Measurements from ENCODE around the gene TUBD1. TPM values are rescaled to one million over a fixed set of nuclear protein-coding genes. Genes with fewer than 3 reads are reported as not detected.

TUBD1 gene
- 19.7 and 20.0 TPM in 2 replicates for total RNA-seq
- 18.8 TPM for total RNA-seq (2013)
- polyA plus RNA-seq, result 4.8 and 5.7 TPM in 2 replicates
- 6.3 and 7.7 TPM in 2 replicates for polyA minus RNA-seq

- H3K4me2 ChIP-seq (replicated peaks; ENCODE audit: low read depth, low read length, poor library complexity, severe bottlenecking), result peak within 1 kb of the TSS; percentile 81
- H4K20me1 ChIP-seq (ENCODE audit: control insufficient read depth, insufficient read depth, low read length, poor library complexity, severe bottlenecking), result peaks cover 14% of the 10 kb centered on the region
- H3K4me3 ChIP-seq (ENCODE audit: control extremely low read depth in 1 of 5, extremely low read depth in 1 of 5, insufficient read depth in 1 of 5, low read depth in 2 of 5, low read length in 4 of 5), result peak within 1 kb of the TSS; percentile 74 to 96 (median 82)
- ATAC-seq (ENCODE audit: low read depth) (peak; percentile 89), DNase-seq (peak; percentile 100)
- TF ChIP-seq EZH2 (IDR thresholded peaks at IDR 0.05; ENCODE audit: borderline replicate concordance, insufficient read depth, low read depth, low read length, poor library complexity, severe bottlenecking), result no peak
- no peak for TF ChIP-seq CTCF (IDR thresholded peaks at IDR 0.05)
- H3K9me3 ChIP-seq (ENCODE audit: control extremely low read depth in 1 of 3, control insufficient read depth in 2 of 3, insufficient read depth in 1 of 3, low read length in 2 of 3), result no peaks in the 10 kb centered on the region
- no peaks in the 10 kb centered on the region for H3K9me3 Mint-ChIP-seq (ENCODE audit: insufficient read depth)
- H3K79me2 ChIP-seq (ENCODE audit: control insufficient read depth, insufficient read depth, low read length), result peaks cover 85% of the 10 kb centered on the region
- ChIA-PET POLR2A (interaction anchor here (1.0 to 1.2 kb wide), 3 partner anchors 45 to 185 kb away, joined by 3 to 8 read pairs (median 5); partner anchors contain the start of genes PTRH2 and VMP1), CTCF (interaction anchor here (0.7 to 3.7 kb wide), 6 partner anchors 9 to 186 kb away, joined by 3 to 18 read pairs (median 3); partner anchors contain the start of genes PTRH2 and VMP1)
- peak within 1 kb of the TSS; percentile 95 for H2AFZ ChIP-seq (ENCODE audit: insufficient read depth, low read depth, low read length, poor library complexity, severe bottlenecking)
- H3K27me3 Mint-ChIP-seq, result no peaks in the 10 kb centered on the region
- H3K27me3 ChIP-seq (replicated peaks in 1 of 4; ENCODE audit: control extremely low read depth in 1 of 4, control insufficient read depth in 3 of 4, insufficient read depth in 4 of 4, low read length in 3 of 4), result no peaks in the 10 kb centered on the region
- H3K9ac ChIP-seq (ENCODE audit: low read length), result peak within 1 kb of the TSS; percentile 87
- H3K27ac ChIP-seq (ENCODE audit: low read length in 2 of 2), result peak within 1 kb of the TSS; percentile 94 to 95
- H3K36me3 ChIP-seq (replicated peaks in 1 of 2; ENCODE audit: control extremely low read depth in 1 of 2, control insufficient read depth in 1 of 2, extremely low read depth in 1 of 2, insufficient read depth in 2 of 2, low read length in 1 of 2), result peaks cover 5 to 11% of the 10 kb centered on the region in 2 experiments
- peak within 1 kb of the TSS; percentile 99 for H3K27ac Mint-ChIP-seq
- H3K4me1 ChIP-seq (ENCODE audit: control insufficient read depth in 2 of 2, insufficient read depth in 2 of 2, low read length in 2 of 2), result peaks cover 19 to 23% of the 10 kb centered on the region in 2 donors
- peak within 1 kb of the TSS; percentile 98 for H3K4me3 Mint-ChIP-seq
- 1% methylated on average over 59 of the region's 61 CpGs for WGBS (ENCODE audit: insufficient coverage)
- intact Hi-C loops (cut with micrococcal nuclease), result loop anchor here (1.0 to 5.0 kb wide), 7 partner anchors 40 to 499 kb away; partner anchors contain the start of genes CLTC, PTRH2, RNFT1 and USP32
- peaks cover 52% of the 10 kb centered on the region for H3K4me1 Mint-ChIP-seq
Observed at GRCh38 chr17:59892924-59893675, at the start of gene TUBD1, which contains the start of gene RPS6KB1. TUBD1 (minus strand) TSS chr17:59892943; CDS start chr17:59891002, 1,941 bp downstream. RPS6KB1 (plus strand) TSS chr17:59893121; CDS start chr17:59893185, 64 bp downstream.

- no peak overlapping the region for H3K9ac ChIP-seq (ENCODE audit: low read length)
- no CpG with 5 or more reads among the region's 1 CpG for WGBS (ENCODE audit: insufficient coverage)
- DNase-seq (no peak), ATAC-seq (ENCODE audit: low read depth) (no peak)
- peaks cover 2 to 44% of the 10 kb centered on the region in 2 experiments for H3K36me3 ChIP-seq (replicated peaks in 1 of 2; ENCODE audit: control extremely low read depth in 1 of 2, control insufficient read depth in 1 of 2, extremely low read depth in 1 of 2, insufficient read depth in 2 of 2, low read length in 1 of 2)
- POLR2A ChIA-PET, result no interaction called here
- intact Hi-C loops (cut with micrococcal nuclease), result no loop called here
- H3K9me3 ChIP-seq (ENCODE audit: control extremely low read depth in 1 of 3, control insufficient read depth in 2 of 3, insufficient read depth in 1 of 3, low read length in 2 of 3), result no peaks in the 10 kb centered on the region
- no peak overlapping the region for H3K4me3 ChIP-seq (ENCODE audit: control extremely low read depth in 1 of 5, extremely low read depth in 1 of 5, insufficient read depth in 1 of 5, low read depth in 2 of 5, low read length in 4 of 5)
- H3K9me3 Mint-ChIP-seq (ENCODE audit: insufficient read depth), result no peaks in the 10 kb centered on the region
- H3K4me2 ChIP-seq (replicated peaks; ENCODE audit: low read depth, low read length, poor library complexity, severe bottlenecking), result no peak overlapping the region
- CTCF ChIA-PET, result interaction anchor here (1.5 kb wide), 1 partner anchor 27 kb away, joined by 5 read pairs; no protein-coding TSS in a partner anchor
- H3K79me2 ChIP-seq (ENCODE audit: control insufficient read depth, insufficient read depth, low read length), result no peaks in the 10 kb centered on the region
- no peaks in the 10 kb centered on the region for H3K27me3 ChIP-seq (replicated peaks in 1 of 4; ENCODE audit: control extremely low read depth in 1 of 4, control insufficient read depth in 3 of 4, insufficient read depth in 4 of 4, low read length in 3 of 4)
- H3K4me1 Mint-ChIP-seq, result no peaks in the 10 kb centered on the region
- no peaks in the 10 kb centered on the region for H4K20me1 ChIP-seq (ENCODE audit: control insufficient read depth, insufficient read depth, low read length, poor library complexity, severe bottlenecking)
- H3K4me3 Mint-ChIP-seq, result no peak overlapping the region
- H3K27ac Mint-ChIP-seq, result no peak overlapping the region
- no peaks in the 10 kb centered on the region for H3K4me1 ChIP-seq (ENCODE audit: control insufficient read depth in 2 of 2, insufficient read depth in 2 of 2, low read length in 2 of 2)
- H3K27ac ChIP-seq (ENCODE audit: low read length in 2 of 2), result no peak overlapping the region
- H3K27me3 Mint-ChIP-seq, result no peaks in the 10 kb centered on the region
- no peak for TF ChIP-seq CTCF (IDR thresholded peaks at IDR 0.05)
- TF ChIP-seq EZH2 (IDR thresholded peaks at IDR 0.05; ENCODE audit: borderline replicate concordance, insufficient read depth, low read depth, low read length, poor library complexity, severe bottlenecking), result no peak
- no peak overlapping the region for H2AFZ ChIP-seq (ENCODE audit: insufficient read depth, low read depth, low read length, poor library complexity, severe bottlenecking)
Observed at GRCh38 chr17:59941131-59941530, 48.4 kb upstream of the TUBD1 start.
